SK-N-SH treated with all-trans-retinoic acid at 6 μM for 48 hours (cell line): ENCODE data around the gene ASCC1.

Source experiments
- CREB5 ChIP-seq: fragments of 250-450 bp; sonication (Bioruptor Pico); IDR thresholded peaks from 2 replicates; pipeline ENCODE4 v1.5.1; 2020; ENCODE audit warnings: low read depth, mild to moderate bottlenecking, moderate library complexity
- CSRNP3 ChIP-seq: fragments of 250-450 bp; sonication (Bioruptor Pico); IDR thresholded peaks from 2 replicates; pipeline ENCODE4 v1.5.1; 2021; ENCODE audit warnings: mild to moderate bottlenecking, moderate library complexity
- ESRRG ChIP-seq: fragments of 250-450 bp; sonication (Bioruptor Pico); IDR thresholded peaks from 2 replicates; pipeline ENCODE4 v1.6.1; 2021; ENCODE audit warnings: mild to moderate bottlenecking
- GLIS3 ChIP-seq: fragments of 250-450 bp; sonication (Bioruptor Pico); IDR thresholded peaks from 2 replicates; pipeline ENCODE4 v1.5.0; 2020; ENCODE audit warnings: mild to moderate bottlenecking, moderate library complexity
- PPARA ChIP-seq: fragments of 250-450 bp; sonication (Bioruptor Pico); IDR thresholded peaks from 2 replicates; pipeline ENCODE4 v1.5.0; 2020; ENCODE audit warnings: mild to moderate bottlenecking, borderline replicate concordance
- RARB ChIP-seq: fragments of 250-450 bp; sonication (Bioruptor Pico); IDR thresholded peaks from 2 replicates; pipeline ENCODE4 v1.8.0; 2021; ENCODE audit warnings: mild to moderate bottlenecking, moderate library complexity
- ZFP3 ChIP-seq: fragments of 250-450 bp; sonication (Bioruptor Pico); IDR thresholded peaks from 2 replicates; pipeline ENCODE4 v1.5.0; 2020; ENCODE audit warnings: mild to moderate bottlenecking, moderate library complexity
- ZNF565 ChIP-seq: fragments of 450-650 bp; formaldehyde crosslinking; conservative IDR thresholded peaks from 2 replicates; pipeline ENCODE4 v1.5.0; 2020; ENCODE audit warnings: low read depth, mild to moderate bottlenecking, moderate library complexity

- TF ChIP-seq ZNF565 (CRISPR knock-in tag) (no peak), ZFP3 (no peak), ESRRG (CRISPR knock-in tag) (no peak), GLIS3 (no peak), CSRNP3 (CRISPR knock-in tag) (no peak), RARB (no peak), CREB5 (CRISPR knock-in tag) (no peak), PPARA (no peak)
These were observed 154.6 kb downstream of the ASCC1 start for GRCh38 chr10:72061491-72061890.
